Neural cell (in vitro differentiated cells): Measurements from ENCODE around the gene SMCO4. TPM values are rescaled to one million over a fixed set of nuclear protein-coding genes. Genes with fewer than 3 reads are reported as not detected.

Experiments
- H2AFZ ChIP-seq: fragments of 200-600, 300-800 bp; sonication (generic), shearing (Covaris generic); 2 replicates; pipeline ENCODE4 v1.6.0; 2014; ENCODE audit warnings: low read depth, mild to moderate bottlenecking, antibody characterized with exemption, low read length, moderate library complexity
- H3F3A ChIP-seq: fragments of 200-600 bp; shearing (Covaris generic); 2 replicates; pipeline ENCODE4 v1.6.1; 2016; ENCODE audit warnings: mild to moderate bottlenecking, moderate library complexity, mixed read lengths, antibody characterized with exemption, low read length; ENCODE audit not compliant: insufficient read depth, poor library complexity, severe bottlenecking
- H3K27ac ChIP-seq: fragments of 200-600, 300-800 bp; sonication (generic), shearing (Covaris generic); 2 replicates; pipeline ENCODE4 v1.5.1; 2014; ENCODE audit warnings: mild to moderate bottlenecking, low read length, moderate library complexity
- H3K27me3 ChIP-seq: fragments of 300-800, 200-600 bp; sonication (generic), shearing (Covaris generic); 2 replicates; pipeline ENCODE4 v1.6.0; 2014; ENCODE audit warnings: mild to moderate bottlenecking, low read depth, low read length, moderate library complexity; ENCODE audit not compliant: insufficient read depth
- H3K36me3 ChIP-seq: fragments of 300-800, 200-600 bp; sonication (generic), shearing (Covaris generic); 2 replicates; pipeline ENCODE4 v1.5.1; 2014; ENCODE audit warnings: mild to moderate bottlenecking, antibody characterized with exemption, low read length, moderate library complexity; ENCODE audit not compliant: insufficient read depth
- H3K4me2 ChIP-seq: fragments of 300-800, 200-600 bp; sonication (generic), shearing (Covaris generic); 2 replicates; pipeline ENCODE4 v1.6.0; 2014; ENCODE audit warnings: mild to moderate bottlenecking, low read length
- H3K4me3 ChIP-seq: fragments of 300-800, 200-600 bp; sonication (generic), shearing (Covaris generic); 2 replicates; pipeline ENCODE4 v1.5.1; 2014; ENCODE audit warnings: mild to moderate bottlenecking, low read length, moderate library complexity
- H3K79me2 ChIP-seq: fragments of 200-600 bp; shearing (Covaris generic); replicated peaks from 2 replicates; pipeline ENCODE4 v1.6.0; 2014; ENCODE audit warnings: mild to moderate bottlenecking, low read length, moderate library complexity; ENCODE audit not compliant: insufficient read depth
- H3K9ac ChIP-seq: fragments of 300-800, 200-600 bp; sonication (generic), shearing (Covaris generic); 2 replicates; pipeline ENCODE4 v1.6.1; 2016; ENCODE audit warnings: mild to moderate bottlenecking, low read length, mixed read lengths
- H3K9me2 ChIP-seq: fragments of 200-600 bp; shearing (Covaris generic); 2 replicates; pipeline ENCODE4 v1.6.1; 2016; ENCODE audit warnings: mild to moderate bottlenecking, low read length, mixed read lengths; ENCODE audit not compliant: insufficient read depth
- H3K9me3 ChIP-seq: fragments of 200-600, 300-800 bp; sonication (generic), shearing (Covaris generic); 2 replicates; pipeline ENCODE4 v1.6.1; 2016; ENCODE audit warnings: mild to moderate bottlenecking, mixed run types, low read length, moderate library complexity, mixed read lengths
- H4K20me1 ChIP-seq: fragments of 200-600 bp; shearing (Covaris generic); 2 replicates; pipeline ENCODE4 v1.6.1; 2016; ENCODE audit warnings: mild to moderate bottlenecking, mixed run types; ENCODE audit not compliant: insufficient read depth
- CTCF ChIP-seq: fragments of 450-650 bp; IDR thresholded peaks from 2 replicates; pipeline ENCODE4 v1.5.1; 2014; ENCODE audit warnings: antibody characterized with exemption, mild to moderate bottlenecking, moderate library complexity; ENCODE audit not compliant: poor library complexity, severe bottlenecking
- EP300 ChIP-seq: fragments of 450-650 bp; conservative IDR thresholded peaks from 2 replicates; pipeline ENCODE4 v1.6.1; 2014; ENCODE audit warnings: antibody characterized with exemption, mild to moderate bottlenecking, moderate library complexity; ENCODE audit not compliant: poor library complexity, severe bottlenecking
- EZH2 ChIP-seq: fragments of 200-600, 300-800 bp; shearing (Covaris generic), sonication (generic); IDR thresholded peaks from 2 replicates; pipeline ENCODE4 v1.6.1; 2014; ENCODE audit warnings: antibody characterized with exemption, low read length, borderline replicate concordance, mild to moderate bottlenecking; ENCODE audit not compliant: insufficient read depth, poor library complexity, severe bottlenecking
- MXI1 ChIP-seq: fragments of 450-650 bp; conservative IDR thresholded peaks from 2 replicates; pipeline ENCODE4 v1.6.1; 2014; ENCODE audit warnings: antibody characterized with exemption, mild to moderate bottlenecking; ENCODE audit not compliant: poor library complexity, severe bottlenecking
- POLR2AphosphoS5 ChIP-seq: IDR thresholded peaks from 2 replicates; pipeline ENCODE4 v1.6.1; 2012
- RAD21 ChIP-seq: fragments of 450-650 bp; conservative IDR thresholded peaks from 2 replicates; pipeline ENCODE4 v1.6.1; 2014; ENCODE audit warnings: antibody characterized with exemption, mild to moderate bottlenecking, moderate library complexity
- REST ChIP-seq: IDR thresholded peaks from 2 replicates; pipeline ENCODE4 v1.6.1; 2012; ENCODE audit warnings: borderline replicate concordance
- SMC3 ChIP-seq: fragments of 450-650 bp; conservative IDR thresholded peaks from 2 replicates; pipeline ENCODE4 v1.6.1; 2014; ENCODE audit warnings: antibody characterized with exemption, mild to moderate bottlenecking, moderate library complexity; ENCODE audit not compliant: poor library complexity
- TAF1 ChIP-seq: IDR thresholded peaks from 2 replicates; pipeline ENCODE4 v1.6.1; 2012; ENCODE audit warnings: low read depth
- polyA plus RNA-seq: library from polyadenylated mRNA; depleted of rRNA; stranded (reverse); fragments of >200 nt; gene quantifications from 2 replicates; pipeline ENCODE4 v1.2.3, GENCODE V29; 2014

The SMCO4 gene
- polyA plus RNA-seq, 1 donor from 2014 or later, result 10.0 TPM

- H3F3A ChIP-seq, result no peaks in the 10 kb centered on the region
- no peaks in the 10 kb centered on the region for H3K79me2 ChIP-seq
- H4K20me1 ChIP-seq, result no peaks in the 10 kb centered on the region
- H3K9me3 ChIP-seq, result no peaks in the 10 kb centered on the region
- no peak overlapping the region for H3K9ac ChIP-seq
- H2AFZ ChIP-seq, result no peak overlapping the region
- no peak overlapping the region for H3K27ac ChIP-seq
- no peak overlapping the region for H3K4me2 ChIP-seq
- TF ChIP-seq RAD21, result no peak
- no peak for TF ChIP-seq SMC3
- no peak for TF ChIP-seq REST
- TF ChIP-seq MXI1, result no peak
- no peak for TF ChIP-seq CTCF
- TF ChIP-seq TAF1, result no peak
- no peak for TF ChIP-seq EZH2
- TF ChIP-seq POLR2AphosphoS5, result no peak
- TF ChIP-seq EP300, result no peak
- H3K27me3 ChIP-seq, result no peaks in the 10 kb centered on the region
- H3K9me2 ChIP-seq, result no peaks in the 10 kb centered on the region
- H3K36me3 ChIP-seq, result no peaks in the 10 kb centered on the region
- no peak overlapping the region for H3K4me3 ChIP-seq
These were observed 45.6 kb downstream of the SMCO4 start for GRCh38 chr11:93497596-93497995.

GRCh38 chr11:93494357-93494756 is 48.8 kb downstream of the SMCO4 start:
- H3K9me3 ChIP-seq, result no peaks in the 10 kb centered on the region
- TF ChIP-seq TAF1, result no peak
- no peak for TF ChIP-seq REST
- no peak for TF ChIP-seq SMC3
- no peak for TF ChIP-seq CTCF
- no peak for TF ChIP-seq RAD21
- no peak for TF ChIP-seq MXI1
- TF ChIP-seq EP300, result no peak
- TF ChIP-seq POLR2AphosphoS5, result no peak
- H4K20me1 ChIP-seq, result no peaks in the 10 kb centered on the region
- H3K27ac ChIP-seq, result no peak overlapping the region
- no peaks in the 10 kb centered on the region for H3K27me3 ChIP-seq
- no peaks in the 10 kb centered on the region for H3K79me2 ChIP-seq
- no peak overlapping the region for H3K4me2 ChIP-seq
- H3F3A ChIP-seq, result no peaks in the 10 kb centered on the region
- no peaks in the 10 kb centered on the region for H3K9me2 ChIP-seq
- no peak overlapping the region for H3K9ac ChIP-seq
- no peaks in the 10 kb centered on the region for H3K36me3 ChIP-seq
- no peak overlapping the region for H2AFZ ChIP-seq
- H3K4me3 ChIP-seq, result no peak overlapping the region
